Tibial artery (tissue), 4 donors: Measurements from ENCODE around the gene CYB561D2.
"Not testable (repeated sequence)": the region's sequence is repeated elsewhere in the genome, so short reads cannot be mapped to it uniquely, and the experiment has no call there.

Experiments used
- DNase-seq, 2 donors: peaks; one replicate each; pipeline ENCODE4 v3.0.0-alpha.2; 2019
- H3K27ac ChIP-seq, 2 donors: fragments of 200-600 bp; sonication (generic) in 1 of 2; 1 replicate in 1 of 2; 2 replicates in 1 of 2; pipeline ENCODE4 v1.5.1; 2018 to 2019; ENCODE audit warnings: mild to moderate bottlenecking in 1 of 2
- H3K27me3 ChIP-seq, 2 donors: fragments of 200-600 bp; sonication (generic) in 1 of 2; one replicate each; pipeline versions ENCODE4 v1.5.1 to v1.6.0; 2016 to 2019
- H3K36me3 ChIP-seq, 3 donors: fragments of 200-600 bp; sonication (generic) in 2 of 3; one replicate each; pipeline ENCODE4 v1.5.1; 2016 to 2019; ENCODE audit warnings: mild to moderate bottlenecking in 2 of 3
- H3K4me1 ChIP-seq, 4 donors: fragments of 200-600 bp; sonication (generic) in 2 of 4; 1 replicate in 3 of 4; 2 replicates in 1 of 4; pipeline ENCODE4 v1.5.1; 2016 to 2019
- H3K4me3 ChIP-seq, 2 donors: fragments of 200-600 bp; sonication (generic) in 1 of 2; 1 replicate in 1 of 2; 2 replicates in 1 of 2; pipeline ENCODE4 v1.5.1; 2018 to 2019; ENCODE audit warnings: mild to moderate bottlenecking in 2 of 2
- H3K9me3 ChIP-seq, 3 donors: fragments of 200-600 bp; sonication (generic) in 1 of 3; one replicate each; pipeline ENCODE4 v1.5.1; 2016 to 2019
- intact Hi-C: fragments of 100-400 bp; cut with DNase I; formaldehyde crosslinking; loops from one replicate; pipeline ENCODE4 v1.15.0; 2023; ENCODE audit warnings: low total_unique reads
- TF ChIP-seq, protein P1 (sequence below), 2 experiments: fragments of 200-600 bp in 1 of 2; fragments of 450-650 bp in 1 of 2; IDR thresholded peaks; one replicate each; pipeline ENCODE4 v1.5.1; 2017 to 2019; ENCODE audit warnings: antibody characterized with exemption in 2 of 2, mild to moderate bottlenecking in 1 of 2, moderate library complexity in 1 of 2

The CYB561D2 gene, protein sequence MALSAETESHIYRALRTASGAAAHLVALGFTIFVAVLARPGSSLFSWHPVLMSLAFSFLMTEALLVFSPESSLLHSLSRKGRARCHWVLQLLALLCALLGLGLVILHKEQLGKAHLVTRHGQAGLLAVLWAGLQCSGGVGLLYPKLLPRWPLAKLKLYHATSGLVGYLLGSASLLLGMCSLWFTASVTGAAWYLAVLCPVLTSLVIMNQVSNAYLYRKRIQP

DNA sequence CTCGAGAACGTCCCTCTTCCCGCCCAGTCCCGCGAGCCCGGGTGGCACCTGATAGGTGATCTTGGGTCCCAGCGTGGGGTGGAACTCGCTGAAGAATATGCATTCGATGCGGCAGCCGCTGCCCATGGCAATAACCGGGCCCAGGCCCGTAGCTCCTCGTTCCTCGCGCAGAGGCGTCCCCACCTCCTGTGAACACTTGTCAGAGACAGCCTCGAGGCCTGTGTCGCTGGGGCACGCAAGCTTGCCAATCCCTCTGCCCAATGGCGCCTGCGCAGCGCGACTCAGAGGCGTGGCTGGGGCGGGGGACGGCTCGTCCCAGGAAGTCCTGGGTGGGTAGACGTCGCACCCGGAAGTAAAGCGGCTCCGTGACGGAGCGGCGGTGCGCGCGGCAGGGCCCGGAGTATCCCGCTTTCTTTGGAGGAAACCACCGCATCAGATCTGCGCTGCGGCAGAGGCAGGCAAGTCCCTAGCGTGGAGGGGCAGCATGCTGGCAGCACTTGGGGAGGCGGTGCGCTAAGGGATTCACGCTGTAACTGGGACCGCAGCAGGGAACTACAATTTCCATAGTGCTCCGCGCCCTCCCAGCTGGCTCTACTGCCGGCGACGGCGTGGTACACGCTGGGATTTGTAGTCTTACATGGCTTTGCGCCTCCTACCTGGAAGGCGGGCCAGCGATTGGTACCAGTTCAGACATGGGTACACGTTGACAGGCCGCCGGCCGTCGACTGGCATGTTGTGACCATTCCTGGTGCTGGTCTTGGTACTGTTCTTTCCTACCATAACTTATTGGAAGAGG is at the start of gene CYB561D2, which contains the start of gene NPRL2:
Gene CYB561D2 (plus strand): TSS at position 336 of the 796 bp plus-strand sequence. CDS start 572 bp downstream, outside the sequence.
Gene NPRL2 (minus strand): TSS at position 249 of the 796 bp plus-strand sequence. CDS start 123 bp downstream, at position 126.
- DNase-seq = peak; percentile 95 to 99
- Histone ChIP-seq H3K4me1 (peaks cover 0 to 50% (median 34%) of the 10 kb centered on the region in 4 donors), H3K27me3 (no peaks in the 10 kb centered on the region), H3K36me3 (peaks cover 19 to 48% (median 42%) of the 10 kb centered on the region in 3 donors), H3K9me3 (no peaks in the 10 kb centered on the region), H3K27ac (peak within 1 kb of the TSS; percentile 88 to 94), H3K4me3 (peak within 1 kb of the TSS; percentile 68 to 84)
- intact Hi-C loops = no loop called here
- TF ChIP-seq, protein P1, sequence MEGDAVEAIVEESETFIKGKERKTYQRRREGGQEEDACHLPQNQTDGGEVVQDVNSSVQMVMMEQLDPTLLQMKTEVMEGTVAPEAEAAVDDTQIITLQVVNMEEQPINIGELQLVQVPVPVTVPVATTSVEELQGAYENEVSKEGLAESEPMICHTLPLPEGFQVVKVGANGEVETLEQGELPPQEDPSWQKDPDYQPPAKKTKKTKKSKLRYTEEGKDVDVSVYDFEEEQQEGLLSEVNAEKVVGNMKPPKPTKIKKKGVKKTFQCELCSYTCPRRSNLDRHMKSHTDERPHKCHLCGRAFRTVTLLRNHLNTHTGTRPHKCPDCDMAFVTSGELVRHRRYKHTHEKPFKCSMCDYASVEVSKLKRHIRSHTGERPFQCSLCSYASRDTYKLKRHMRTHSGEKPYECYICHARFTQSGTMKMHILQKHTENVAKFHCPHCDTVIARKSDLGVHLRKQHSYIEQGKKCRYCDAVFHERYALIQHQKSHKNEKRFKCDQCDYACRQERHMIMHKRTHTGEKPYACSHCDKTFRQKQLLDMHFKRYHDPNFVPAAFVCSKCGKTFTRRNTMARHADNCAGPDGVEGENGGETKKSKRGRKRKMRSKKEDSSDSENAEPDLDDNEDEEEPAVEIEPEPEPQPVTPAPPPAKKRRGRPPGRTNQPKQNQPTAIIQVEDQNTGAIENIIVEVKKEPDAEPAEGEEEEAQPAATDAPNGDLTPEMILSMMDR (IDR thresholded peaks at IDR 0.05) = no peak

DNA sequence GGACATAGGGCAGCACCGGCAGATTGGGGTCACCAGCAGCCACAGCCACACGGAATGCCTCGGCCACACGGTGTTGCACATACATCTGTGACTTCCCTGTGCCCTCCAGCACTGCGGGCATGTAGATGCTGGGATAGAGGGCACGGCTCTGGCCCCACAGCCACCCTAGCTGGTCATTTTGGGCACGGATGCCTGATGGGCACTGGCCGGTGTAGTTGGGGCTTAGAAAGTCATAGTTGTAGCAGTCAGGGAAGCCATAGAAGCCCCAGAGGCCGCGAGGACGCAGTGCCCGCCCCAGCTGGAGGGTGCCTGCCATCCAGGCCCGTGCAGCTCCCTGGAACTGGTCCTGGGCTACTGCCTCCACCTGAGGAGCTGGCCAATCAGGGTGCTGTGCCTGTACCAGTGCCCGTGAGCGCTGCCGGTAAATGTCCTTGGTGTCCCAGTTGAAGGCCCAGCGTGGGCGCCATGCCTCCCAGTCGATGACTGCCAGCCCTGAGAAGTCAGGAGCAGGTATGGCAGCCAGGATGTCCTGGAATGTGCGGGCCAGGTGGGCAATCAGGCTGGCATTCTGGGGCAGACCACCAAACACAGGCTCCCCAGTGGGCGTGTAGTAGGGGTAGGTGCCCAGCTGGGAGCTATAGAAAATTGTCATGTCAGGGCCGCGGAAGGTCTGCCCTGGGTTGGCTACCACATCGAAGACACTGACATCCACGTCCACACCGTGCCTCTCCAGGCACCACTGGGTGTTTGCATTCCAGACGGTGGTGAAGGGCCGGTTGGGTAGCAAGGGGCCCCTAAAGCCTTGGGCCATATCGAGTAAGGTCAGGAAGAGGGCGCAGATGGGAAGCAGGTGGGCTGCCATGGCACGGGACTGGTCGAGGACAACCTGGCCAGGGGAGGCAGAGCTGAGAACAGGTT is 48.3 kb upstream of the CYB561D2 start:
- peaks cover 8 to 40% (median 32%) of the 10 kb centered on the region in 4 donors for H3K4me1 ChIP-seq

DNA sequence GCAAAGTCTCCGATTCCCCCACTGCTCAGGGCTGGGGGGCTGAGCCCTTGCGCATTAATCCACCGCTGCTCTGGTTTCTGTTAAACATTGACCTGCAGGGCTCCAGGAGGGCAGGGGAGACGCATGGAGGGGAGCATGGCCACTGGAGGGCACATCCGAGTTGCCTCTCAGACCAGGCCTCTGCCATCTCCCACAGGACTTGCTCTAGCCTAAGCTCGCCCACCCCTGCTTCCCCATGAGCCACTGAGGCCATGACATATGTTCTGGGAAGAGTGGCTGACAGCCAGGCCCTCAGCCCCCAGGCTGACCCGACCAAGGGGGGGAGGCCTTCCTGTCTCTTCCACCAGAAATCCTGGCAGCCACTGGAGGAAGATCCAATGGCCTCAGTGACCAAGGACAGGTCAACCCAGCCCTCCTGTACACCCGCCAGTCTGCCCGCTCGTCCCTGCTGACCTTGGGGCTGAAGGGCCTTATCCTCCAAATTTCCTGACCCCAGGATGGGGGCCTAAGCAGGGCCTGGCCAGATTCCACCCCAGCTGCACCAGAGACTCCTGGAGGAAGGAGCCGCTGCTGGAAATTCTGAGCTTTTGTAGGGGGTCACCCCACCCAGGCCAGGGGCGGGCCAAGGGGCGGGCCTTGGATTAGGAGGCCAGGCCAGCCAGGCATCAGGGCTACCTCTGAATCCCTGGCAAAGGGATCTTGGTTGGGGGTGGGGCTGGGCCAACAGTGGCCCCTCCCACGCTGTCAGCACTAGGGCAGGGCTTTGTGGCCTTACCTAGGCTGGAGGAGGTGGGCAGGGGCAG is 47.4 kb upstream of the CYB561D2 start, which contains the start of gene HYAL1:
Gene HYAL1 (minus strand): TSS at position 562 of the 803 bp plus-strand sequence. CDS start 618 bp downstream, outside the sequence.
- H3K4me3 ChIP-seq = peak within 1 kb of the TSS in 1 of 2 donors; percentile 9
- H3K4me1 ChIP-seq = peaks cover 8 to 32% (median 25%) of the 10 kb centered on the region in 4 donors
- no peaks in the 10 kb centered on the region for H3K36me3 ChIP-seq
- intact Hi-C loops = no loop called here
- DNase-seq = no peak
- peak within 1 kb of the TSS in 1 of 2 donors; percentile 25 for H3K27ac ChIP-seq
- H3K27me3 ChIP-seq = no peaks in the 10 kb centered on the region
- TF ChIP-seq, protein P1 (IDR thresholded peaks at IDR 0.05) = no peak
- H3K9me3 ChIP-seq = no peaks in the 10 kb centered on the region

More for the DNA sequence above, 48.3 kb upstream of the CYB561D2 start:
- TF ChIP-seq, protein P1 (IDR thresholded peaks at IDR 0.05) = no peak
- H3K27me3 ChIP-seq = no peaks in the 10 kb centered on the region
- no peak overlapping the region for H3K4me3 ChIP-seq
- no peak overlapping the region for H3K27ac ChIP-seq
- intact Hi-C loops = no loop called here
- peaks cover 0 to under 1% (median 0%) of the 10 kb centered on the region in 3 donors for H3K36me3 ChIP-seq
- no peak for DNase-seq
- no peaks in the 10 kb centered on the region for H3K9me3 ChIP-seq

DNA sequence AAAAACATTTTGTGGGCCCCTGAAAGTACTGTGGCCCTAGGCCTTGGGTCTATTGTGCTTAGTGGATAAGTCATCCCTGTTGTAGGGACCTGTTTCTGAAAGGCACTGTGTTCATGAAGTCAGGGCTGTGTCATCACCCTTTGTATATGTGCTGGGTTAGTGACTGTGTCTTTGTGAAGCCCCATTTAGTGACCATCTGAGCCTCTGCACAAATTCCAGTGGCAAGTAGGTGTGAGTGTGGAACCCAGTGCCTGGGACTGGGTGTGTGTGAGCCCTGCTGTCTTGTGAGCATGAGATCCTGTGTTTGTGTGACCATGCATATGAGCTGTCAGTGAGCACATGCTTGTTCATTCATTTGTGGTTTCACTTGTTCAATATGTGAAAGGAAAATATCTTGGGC is 46.1 kb upstream of the CYB561D2 start:
- Histone ChIP-seq H3K36me3 (no peaks in the 10 kb centered on the region), H3K9me3 (no peaks in the 10 kb centered on the region), H3K4me1 (peaks cover 8 to 25% (median 17%) of the 10 kb centered on the region in 4 donors), H3K27ac (no peak overlapping the region), H3K27me3 (no peaks in the 10 kb centered on the region), H3K4me3 (no peak overlapping the region)
- intact Hi-C loops = no loop called here
- TF ChIP-seq, protein P1 (IDR thresholded peaks at IDR 0.05) = no peak
- no peak for DNase-seq

DNA sequence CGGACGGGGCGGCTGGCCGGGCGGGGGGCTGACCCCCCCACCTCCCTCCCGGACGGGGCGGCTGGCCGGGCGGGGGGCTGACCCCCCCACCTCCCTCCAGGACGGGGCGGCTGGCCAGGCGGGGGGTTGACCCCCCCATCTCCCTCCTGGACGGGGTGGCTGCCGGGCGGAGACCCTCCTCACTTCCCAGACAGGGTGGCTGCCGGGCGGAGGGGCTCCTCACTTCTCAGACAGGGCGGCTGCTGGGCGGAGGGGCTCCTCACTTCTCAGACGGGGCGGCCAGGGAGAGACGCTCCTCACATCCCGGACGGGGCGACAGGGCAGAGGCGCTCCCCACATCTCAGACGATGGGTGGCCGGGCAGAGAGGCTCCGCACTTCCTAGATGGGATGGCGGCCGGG is 38.6 kb upstream of the CYB561D2 start:
- intact Hi-C loops, H3K27ac ChIP-seq, H3K4me1 ChIP-seq, H3K27me3 ChIP-seq, DNase-seq, H3K4me3 ChIP-seq, H3K9me3 ChIP-seq: not testable (repeated sequence)
- H3K36me3 ChIP-seq = peaks cover 0 to 13% (median 4%) of the 10 kb centered on the region in 3 donors
